ENCODE data around the gene TAF1D.

Gene TAF1D

GRCh38 chr11:93740730-93741093 is 583 bp downstream of the TAF1D start:
- H3K36me3 Mint-ChIP-seq (ENCODE audit: insufficient read depth), result peaks cover 69% of the 10 kb centered on the region
- no peaks in the 10 kb centered on the region for H3K27me3 Mint-ChIP-seq
- H3K9me3 Mint-ChIP-seq, result no peaks in the 10 kb centered on the region
- DNase-seq (peak; percentile 53 to 64 (median 59)), ATAC-seq (replicated peaks) (peak; percentile 62)
- H3K4me1 Mint-ChIP-seq (ENCODE audit: low read depth in 2 of 2), result peaks cover 46 to 56% of the 10 kb centered on the region in 2 donors
- peak overlapping the region; percentile 96 to 98 for H3K4me3 Mint-ChIP-seq
- H3K27ac Mint-ChIP-seq, result peak overlapping the region; percentile 98 to 100

DNA sequence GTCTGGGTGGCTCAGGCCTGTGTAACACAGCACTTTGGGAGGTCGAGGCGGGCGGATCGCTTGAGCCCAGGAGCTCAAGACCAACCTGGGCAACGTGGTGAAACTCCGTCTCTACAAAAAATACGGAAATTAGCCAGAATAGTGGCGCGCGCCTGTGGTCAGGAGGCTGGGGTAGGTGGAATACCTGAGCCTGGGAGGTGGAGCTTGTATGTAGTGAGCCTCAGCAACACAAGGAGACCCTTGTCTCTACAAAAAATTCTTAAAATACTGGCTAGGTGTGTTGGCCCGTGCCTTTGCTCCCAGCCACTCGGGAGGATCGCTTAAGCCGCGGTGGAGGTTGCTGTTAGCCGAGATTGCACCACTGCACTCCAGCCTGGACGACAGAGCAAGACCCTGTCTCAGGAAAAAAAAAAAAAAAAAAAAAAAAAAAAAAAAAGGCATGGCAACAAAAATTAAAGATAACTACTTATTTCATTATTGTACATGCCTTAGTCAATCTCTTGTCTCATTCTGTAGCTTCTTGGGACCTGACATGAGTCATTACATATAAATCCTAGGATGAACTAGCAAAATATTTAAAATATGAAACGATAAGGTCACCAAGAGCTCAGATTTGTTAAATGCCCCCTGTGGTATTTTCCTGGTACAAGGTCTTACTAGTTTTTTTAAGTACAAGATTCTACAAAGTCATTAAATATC is 1.1 kb downstream of the TAF1D start:
- Mint-ChIP-seq H3K9me3 (no peaks in the 10 kb centered on the region), H3K36me3 (ENCODE audit: insufficient read depth) (peaks cover 75% of the 10 kb centered on the region), H3K4me1 (ENCODE audit: low read depth in 2 of 2) (peaks cover 49 to 58% of the 10 kb centered on the region in 2 donors), H3K27ac (peak overlapping the region; percentile 98 to 100), H3K4me3 (peak overlapping the region; percentile 96 to 98), H3K27me3 (no peaks in the 10 kb centered on the region)
- no peak for ATAC-seq (replicated peaks)
- DNase-seq, result no peak

- H3K4me1 Mint-ChIP-seq (ENCODE audit: low read depth in 2 of 2), result peaks cover 55 to 68% of the 10 kb centered on the region in 2 donors
- no peaks in the 10 kb centered on the region for H3K9me3 Mint-ChIP-seq
- ATAC-seq (replicated peaks) (no peak), DNase-seq (no peak)
- peak overlapping the region; percentile 96 to 98 for H3K4me3 Mint-ChIP-seq
- H3K36me3 Mint-ChIP-seq (ENCODE audit: insufficient read depth), result peaks cover 90% of the 10 kb centered on the region
- H3K27ac Mint-ChIP-seq, result peak overlapping the region; percentile 98 to 100
- H3K27me3 Mint-ChIP-seq, result no peaks in the 10 kb centered on the region
Observed at GRCh38 chr11:93738647-93739081, 2.6 kb downstream of the TAF1D start.

DNA sequence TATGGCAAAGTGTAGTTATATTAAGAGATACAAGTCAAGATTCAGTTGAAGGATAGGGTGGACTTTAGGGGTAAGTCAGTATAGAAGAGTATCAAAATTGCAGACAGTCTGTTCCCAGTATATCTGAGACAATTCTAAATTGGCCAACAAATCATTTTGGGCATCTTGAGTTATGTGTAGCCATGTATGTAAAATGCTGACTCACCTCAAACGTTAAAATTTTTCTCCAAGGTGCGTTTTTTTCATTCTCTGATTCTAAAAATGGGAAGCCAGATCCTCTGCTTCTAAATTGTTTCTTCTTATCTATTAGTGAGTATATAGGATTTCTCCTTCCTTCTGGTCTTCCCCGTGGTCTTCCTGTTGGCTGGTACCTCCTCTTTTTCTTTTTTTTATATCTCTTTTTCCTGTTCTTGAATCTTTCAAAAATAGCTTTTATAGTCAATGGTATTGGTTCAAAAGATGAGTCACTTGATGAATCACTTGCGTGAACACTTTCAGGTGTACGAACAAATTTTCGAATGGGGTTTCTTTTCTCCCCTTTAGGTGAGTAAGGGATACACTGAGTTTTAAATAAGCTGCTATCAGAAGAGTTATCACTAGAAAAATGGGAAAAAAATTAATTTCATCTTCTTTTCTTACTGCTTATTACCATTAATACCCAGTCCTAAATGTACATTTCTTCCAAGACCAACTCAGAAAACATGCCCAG is 3.2 kb downstream of the TAF1D start:
- no peak for DNase-seq
- Mint-ChIP-seq H3K4me1 (ENCODE audit: low read depth in 2 of 2) (peaks cover 56 to 72% of the 10 kb centered on the region in 2 donors), H3K9me3 (no peaks in the 10 kb centered on the region), H3K27ac (peak overlapping the region; percentile 98 to 100), H3K36me3 (ENCODE audit: insufficient read depth) (peaks cover 93% of the 10 kb centered on the region), H3K27me3 (no peaks in the 10 kb centered on the region), H3K4me3 (peak overlapping the region; percentile 96 to 98)
- no peak for ATAC-seq (replicated peaks)

DNA sequence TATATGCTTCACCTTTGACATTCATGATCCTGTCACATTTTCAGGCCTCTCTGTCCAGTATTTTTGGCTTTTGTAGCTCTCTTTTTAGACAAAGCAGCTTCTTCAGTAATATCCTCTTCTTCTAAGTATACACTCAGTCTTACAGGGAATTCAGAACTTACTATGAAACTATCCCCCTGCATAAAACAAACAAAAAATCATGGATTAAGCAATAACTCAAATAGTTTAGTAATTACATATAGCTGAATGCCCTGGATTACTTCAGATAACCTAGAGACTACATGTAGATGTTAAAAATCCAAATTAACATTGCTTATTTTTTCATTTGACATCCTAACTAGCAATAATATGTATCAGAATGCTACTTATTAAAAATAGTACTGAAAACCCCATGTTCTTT is 5.2 kb downstream of the TAF1D start:
- DNase-seq (no peak), ATAC-seq (replicated peaks) (no peak)
- Mint-ChIP-seq H3K27me3 (no peaks in the 10 kb centered on the region), H3K4me1 (ENCODE audit: low read depth in 2 of 2) (peaks cover 51 to 78% of the 10 kb centered on the region in 2 donors), H3K36me3 (ENCODE audit: insufficient read depth) (peaks cover 99% of the 10 kb centered on the region), H3K4me3 (peak overlapping the region in 1 of 2 donors; percentile 96), H3K9me3 (no peaks in the 10 kb centered on the region), H3K27ac (peak overlapping the region; percentile 98 to 100)

DNA sequence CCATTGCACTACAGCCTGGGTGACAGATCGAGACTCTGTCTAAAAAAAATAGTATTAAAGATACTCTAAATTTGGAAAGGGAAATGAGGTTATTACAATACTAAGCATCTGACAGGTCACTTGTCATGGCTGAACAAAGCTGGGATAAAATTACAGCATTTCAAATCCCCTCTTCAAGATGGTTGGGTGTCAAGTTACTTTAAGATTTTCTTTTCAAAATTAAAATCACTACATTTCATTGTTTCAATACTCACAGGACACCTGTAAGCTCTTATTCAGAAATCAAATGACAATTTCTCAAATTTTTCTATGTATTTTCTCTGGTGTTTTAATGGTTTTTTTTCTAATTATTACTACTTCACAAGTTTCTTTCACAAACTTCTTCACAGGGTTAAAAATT is 5.7 kb downstream of the TAF1D start:
- Mint-ChIP-seq H3K27me3 (no peaks in the 10 kb centered on the region), H3K36me3 (ENCODE audit: insufficient read depth) (peaks cover 99% of the 10 kb centered on the region), H3K4me1 (ENCODE audit: low read depth in 2 of 2) (peaks cover 46 to 73% of the 10 kb centered on the region in 2 donors), H3K27ac (peak overlapping the region; percentile 98 to 100), H3K9me3 (no peaks in the 10 kb centered on the region), H3K4me3 (no peak overlapping the region)
- no peak for ATAC-seq (replicated peaks)
- no peak for DNase-seq

- Mint-ChIP-seq H3K27ac (peak overlapping the region; percentile 98 to 100), H3K36me3 (ENCODE audit: insufficient read depth) (peaks cover 99% of the 10 kb centered on the region), H3K27me3 (no peaks in the 10 kb centered on the region), H3K4me1 (ENCODE audit: low read depth in 2 of 2) (peaks cover 39 to 63% of the 10 kb centered on the region in 2 donors), H3K9me3 (no peaks in the 10 kb centered on the region), H3K4me3 (peak overlapping the region in 1 of 2 donors; percentile 22)
- ATAC-seq (replicated peaks) (no peak), DNase-seq (no peak)
Observed at GRCh38 chr11:93734427-93735222, 6.7 kb downstream of the TAF1D start.

- Mint-ChIP-seq H3K4me3 (no peak overlapping the region), H3K27me3 (no peaks in the 10 kb centered on the region), H3K4me1 (ENCODE audit: low read depth in 2 of 2) (peaks cover 28 to 52% of the 10 kb centered on the region in 2 donors), H3K27ac (peak overlapping the region; percentile 59 to 72), H3K36me3 (ENCODE audit: insufficient read depth) (peaks cover 99% of the 10 kb centered on the region), H3K9me3 (no peaks in the 10 kb centered on the region)
- DNase-seq (no peak), ATAC-seq (replicated peaks) (no peak)
Observed at GRCh38 chr11:93733474-93733873, 7.8 kb downstream of the TAF1D start.

- ATAC-seq (replicated peaks), result no peak
- peak overlapping the region; percentile 59 to 72 for H3K27ac Mint-ChIP-seq
- peaks cover 99% of the 10 kb centered on the region for H3K36me3 Mint-ChIP-seq (ENCODE audit: insufficient read depth)
- H3K27me3 Mint-ChIP-seq, result no peaks in the 10 kb centered on the region
- H3K4me1 Mint-ChIP-seq (ENCODE audit: low read depth in 2 of 2), result peaks cover 20 to 42% of the 10 kb centered on the region in 2 donors
- H3K9me3 Mint-ChIP-seq, result no peaks in the 10 kb centered on the region
- no peak for DNase-seq
- no peak overlapping the region for H3K4me3 Mint-ChIP-seq
Observed at GRCh38 chr11:93732237-93732892, 8.9 kb downstream of the TAF1D start.

GRCh38 chr11:93730108-93731107 is 10.9 kb downstream of the TAF1D start:
- Mint-ChIP-seq H3K36me3 (ENCODE audit: insufficient read depth) (peaks cover 86% of the 10 kb centered on the region), H3K4me3 (no peak overlapping the region), H3K27me3 (no peaks in the 10 kb centered on the region)

DNA sequence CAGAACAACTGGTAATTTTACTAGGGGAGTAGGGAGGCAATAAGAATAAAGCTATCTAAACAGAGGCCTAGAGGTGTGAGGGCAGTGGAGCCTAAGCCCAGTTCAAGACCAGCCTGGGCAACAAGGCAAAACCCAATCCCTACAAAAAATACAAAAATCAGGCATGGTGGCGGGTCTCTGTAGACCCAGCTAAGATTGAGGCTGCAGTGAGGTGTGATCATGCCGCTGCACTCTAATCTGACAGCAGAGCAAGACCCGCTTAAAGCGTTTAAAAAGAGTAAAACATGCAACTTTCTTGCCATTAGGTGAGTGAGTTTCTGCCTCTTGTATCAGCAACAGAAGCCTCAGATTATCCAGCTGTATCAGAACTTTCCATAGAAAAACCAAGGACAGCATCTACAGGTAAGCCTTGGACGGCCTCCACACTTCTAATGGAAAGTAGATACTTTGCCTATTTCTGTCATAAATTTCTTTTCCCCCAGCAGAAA is 12.1 kb downstream of the TAF1D start:
- Mint-ChIP-seq H3K27ac (no peak overlapping the region), H3K4me1 (ENCODE audit: low read depth in 2 of 2) (peaks cover 2 to 15% of the 10 kb centered on the region in 2 donors), H3K36me3 (ENCODE audit: insufficient read depth) (peaks cover 77% of the 10 kb centered on the region), H3K4me3 (no peak overlapping the region), H3K9me3 (no peaks in the 10 kb centered on the region), H3K27me3 (no peaks in the 10 kb centered on the region)
- no peak for DNase-seq
- ATAC-seq (replicated peaks), result no peak

More at GRCh38 chr11:93730108-93731107, 10.9 kb downstream of the TAF1D start:
- no peak for ATAC-seq (replicated peaks)
- no peaks in the 10 kb centered on the region for H3K9me3 Mint-ChIP-seq
- H3K27ac Mint-ChIP-seq, result peak overlapping the region in 1 of 2 donors; percentile 38
- no peak for DNase-seq
- peaks cover 10 to 27% of the 10 kb centered on the region in 2 donors for H3K4me1 Mint-ChIP-seq (ENCODE audit: low read depth in 2 of 2)

DNA sequence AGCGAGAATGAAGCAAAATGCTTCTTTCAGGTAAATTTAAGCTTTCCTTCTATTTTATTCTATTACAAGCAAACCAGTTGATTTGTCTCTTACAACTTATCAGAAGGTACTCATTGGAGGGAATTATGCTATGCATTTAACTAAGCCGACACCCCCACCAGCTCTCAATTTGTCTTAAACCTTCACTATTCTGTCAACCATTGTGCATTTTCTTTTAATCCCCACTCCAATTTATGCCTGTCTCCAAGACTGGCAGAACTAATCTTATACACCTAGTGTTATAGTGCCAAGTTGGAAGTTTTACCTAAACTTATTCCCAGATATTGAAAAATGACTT is 12.5 kb downstream of the TAF1D start:
- H3K27ac Mint-ChIP-seq, result peak overlapping the region; percentile 52 to 79
- DNase-seq, result no peak
- H3K4me1 Mint-ChIP-seq (ENCODE audit: low read depth in 2 of 2), result peaks cover 2 to 13% of the 10 kb centered on the region in 2 donors
- no peak overlapping the region for H3K4me3 Mint-ChIP-seq
- peaks cover 74% of the 10 kb centered on the region for H3K36me3 Mint-ChIP-seq (ENCODE audit: insufficient read depth)
- no peak for ATAC-seq (replicated peaks)
- no peaks in the 10 kb centered on the region for H3K27me3 Mint-ChIP-seq
- no peaks in the 10 kb centered on the region for H3K9me3 Mint-ChIP-seq
